Heart left ventricle (tissue), 16 donors: Measurements from ENCODE around the gene RNU5B-1. TPM values are rescaled to one million over a fixed set of nuclear protein-coding genes. Genes with fewer than 3 reads are reported as not detected.
"Not testable (repeated sequence)": the region's sequence is repeated elsewhere in the genome, so short reads cannot be mapped to it uniquely, and the experiment has no call there.

Source experiments
- ATAC-seq, 4 donors: fragments of 200-7000 bp; cut with Tn5 transposase; one replicate each; pipeline ENCODE4 v1.9.1; 2020 to 2022; ENCODE audit warnings: moderate library complexity in 4 of 4, mild to moderate bottlenecking in 3 of 4, moderate number of reproducible peaks in 1 of 4
- DNase-seq, 5 donors: peaks; one replicate each; pipeline ENCODE4 v3.0.0-alpha.2; 2020
- H3K27ac ChIP-seq, 12 donors: fragments of 200-600 bp; sonication (generic) in 4 of 12; one replicate each; pipeline versions ENCODE4 v1.5.0 to v1.8.0; 2016 to 2022; ENCODE audit warnings: mild to moderate bottlenecking in 2 of 12
- H3K27me3 ChIP-seq, 9 donors: fragments of 200-600 bp; sonication (generic) in 2 of 9; one replicate each; pipeline versions ENCODE4 v1.5.1 to v1.8.0; 2016 to 2022; ENCODE audit warnings: mild to moderate bottlenecking in 3 of 9
- H3K36me3 ChIP-seq, 9 donors: fragments of 200-600 bp; sonication (generic) in 2 of 9; one replicate each; pipeline versions ENCODE4 v1.5.0 to v1.8.0; 2018 to 2022; ENCODE audit warnings: mild to moderate bottlenecking in 2 of 9
- H3K4me1 ChIP-seq, 12 donors: fragments of 200-600 bp; sonication (generic) in 4 of 12; one replicate each; pipeline versions ENCODE4 v1.5.0 to v1.8.0; 2016 to 2022; ENCODE audit warnings: mild to moderate bottlenecking in 3 of 12
- H3K4me3 ChIP-seq, 12 donors: fragments of 200-600 bp; sonication (generic) in 4 of 12; one replicate each; pipeline versions ENCODE4 v1.5.0 to v1.8.0; 2017 to 2022; ENCODE audit warnings: mild to moderate bottlenecking in 9 of 12, moderate library complexity in 4 of 12
- H3K9me3 ChIP-seq, 12 donors: fragments of 200-600 bp; sonication (generic) in 4 of 12; one replicate each; pipeline versions ENCODE4 v1.5.0 to v1.8.0; 2016 to 2022; ENCODE audit warnings: mild to moderate bottlenecking in 1 of 12
- CTCF ChIP-seq, 12 donors: fragments of 200-600 bp; sonication (generic) in 4 of 12; IDR thresholded peaks; one replicate each; pipeline versions ENCODE4 v1.5.0 to v1.8.0; 2018 to 2022; ENCODE audit warnings: antibody characterized with exemption in 12 of 12, mild to moderate bottlenecking in 5 of 12
- POLR2A ChIP-seq, 2 donors: fragments of 450-650 bp; IDR thresholded peaks; one replicate each; pipeline ENCODE4 v1.6.1; 2017; ENCODE audit warnings: antibody characterized with exemption in 2 of 2, mild to moderate bottlenecking in 2 of 2, moderate library complexity in 2 of 2
- WGBS, 4 donors: extraction: QIAGEN DNeasy Blood & Tissue Kit in 2 of 4; methylation state at CpG; one replicate each; pipeline versions ENCODE4 v1.1.5 to v1.1.7; 2013 to 2018; 5-methylcytosine and 5-hydroxymethylcytosine counted together
- intact Hi-C, 10 donors: fragments of 100-400 bp; cut with DNase I; formaldehyde crosslinking; loops; one replicate each; pipeline versions ENCODE4 v1.11.1 to v1.14.2; 2022
- polyA plus RNA-seq, 2 donors: library from polyadenylated mRNA; stranded (reverse); fragments of 200-250 nt; gene quantifications; one replicate each; pipeline ENCODE4 v1.2.3, GENCODE V29; 2013
- total RNA-seq, 9 donors: library from RNA; depleted of rRNA in 2 of 9; stranded (reverse); fragments of >200 nt in 2 of 9; fragmentation: NEBNext Ultra II Directional in 3 of 9; extraction: Animal tissue kit (Norgen Biotek cat#: 25700) in 3 of 9; gene quantifications; one replicate each; pipeline versions ENCODE4 v1.1.0 to v1.2.4, GENCODE V29; 2016 to 2023
- donor health status: ischemic (EF 13 %, LVEDD 7.1; RV severe dilation, severe dysfunction).
- donor health status: healthy with polysubstance abuse.
- donor health status: DM: no; HTN: yes; CAD: no.
- donor health status: DM: no; HTN: no; CAD: no.
- donor health status: ischemic (EF 25% LVEDD 6.9; RV normal size, moderate dysfunction).
- donor health status: ischemic (EF 25% LVEDD 5.7; RV mildly dilated, moderate dysfunction).
- donor health status: healthy.
- donor health status: DM: yes; HTN: yes; CAD: no.
- donor health status: ischemic (EF 35%, LVEDD 5.7; RV mildly dilated, moderate dysfunction).
- donor health status: nonischemic (EF 11% LVEDD 7.7; RV severe dilation, severe dysfunction).
- donor health status: DM: yes; HTN: yes; CAD: no.
- donor health status: PGD.
- donor health status: ischemic (EF 29% LVEDD 5.4; RV normal size, mild dysfunction).
- donor health status: nonischemic (EF 23%, LVEDD 6.1; RV moderate dilation, normal function).

The RNU5B-1 gene
- total and polyA plus RNA-seq, 11 donors: 18.6 to 30.4 TPM; not detected in 9

- Histone ChIP-seq H3K9me3 (no peaks in the 10 kb centered on the region), H3K4me1 (no peaks in the 10 kb centered on the region), H3K4me3 (no peak overlapping the region), H3K27me3 (no peaks in the 10 kb centered on the region), H3K36me3 (no peaks in the 10 kb centered on the region), H3K27ac (no peak overlapping the region)
- DNase-seq (no peak), ATAC-seq (no peak)
- WGBS, 4 donors: 85 to 96% (median 87%) methylated on average over 2 of the region's 2 CpGs
- intact Hi-C loops: no loop called here
- no peak for TF ChIP-seq POLR2A (IDR thresholded peaks at IDR 0.05)
Observed at GRCh38 chr15:65344914-65345275, 40.4 kb downstream of the RNU5B-1 start.

- Histone ChIP-seq H3K9me3 (peaks cover 0 to 9% (median 0%) of the 10 kb centered on the region in 12 donors), H3K27me3 (peaks cover 0 to 4% (median 0%) of the 10 kb centered on the region in 9 donors), H3K4me1 (no peaks in the 10 kb centered on the region), H3K4me3 (no peak overlapping the region), H3K36me3 (no peaks in the 10 kb centered on the region), H3K27ac (no peak overlapping the region)
- no peak for DNase-seq
- no peak for ATAC-seq
- intact Hi-C loops: no loop called here
- no peak for TF ChIP-seq POLR2A (IDR thresholded peaks at IDR 0.05)
- no peak for TF ChIP-seq CTCF (IDR thresholded peaks at IDR 0.05)
- 51 to 64% (median 59%) methylated on average over 6 of the region's 6 CpGs for WGBS, 4 donors
Observed at GRCh38 chr15:65346856-65347598, 42.5 kb downstream of the RNU5B-1 start.

GRCh38 chr15:65347756-65348155 lies 43.3 kb downstream of the RNU5B-1 start:
- H3K4me1 ChIP-seq, H3K4me3 ChIP-seq, H3K27me3 ChIP-seq, intact Hi-C loops, H3K27ac ChIP-seq, ATAC-seq, DNase-seq, H3K36me3 ChIP-seq: not testable (repeated sequence)
- WGBS, 4 donors: 89 to 98% (median 90%) methylated on average over 8 of the region's 8 CpGs
- H3K9me3 ChIP-seq: peaks cover 0 to 14% (median 2%) of the 10 kb centered on the region in 12 donors

GRCh38 chr15:65349338-65349737 lies 44.9 kb downstream of the RNU5B-1 start:
- H3K27me3 ChIP-seq: peaks cover 0 to 12% (median 0%) of the 10 kb centered on the region in 9 donors
- H3K4me3 ChIP-seq: no peak overlapping the region
- no peak overlapping the region for H3K27ac ChIP-seq
- no peak for ATAC-seq
- intact Hi-C loops: no loop called here
- no peak for TF ChIP-seq POLR2A (IDR thresholded peaks at IDR 0.05)
- TF ChIP-seq CTCF (IDR thresholded peaks at IDR 0.05): no peak
- H3K36me3 ChIP-seq: no peaks in the 10 kb centered on the region
- peaks cover 0 to 14% (median 2%) of the 10 kb centered on the region in 12 donors for H3K9me3 ChIP-seq
- WGBS, 4 donors: 83 to 90% (median 83%) methylated on average over 8 of the region's 8 CpGs
- H3K4me1 ChIP-seq: no peaks in the 10 kb centered on the region
- DNase-seq: no peak

- Histone ChIP-seq H3K9me3 (peaks cover 0 to 14% (median 2%) of the 10 kb centered on the region in 12 donors), H3K27me3 (peaks cover 0 to 37% (median 8%) of the 10 kb centered on the region in 9 donors)
- 68 to 83% (median 72%) methylated on average over 1 of the region's 1 CpG for WGBS, 4 donors
- H3K4me1 ChIP-seq, intact Hi-C loops, DNase-seq, H3K27ac ChIP-seq, H3K4me3 ChIP-seq, H3K36me3 ChIP-seq, ATAC-seq: not testable (repeated sequence)
Observed at GRCh38 chr15:65351972-65352371, 47.5 kb downstream of the RNU5B-1 start.

Other genes starting within 250 kb of the RNU5B-1 start
- gene RASL12, start 236.7 kb upstream of the RNU5B-1 start, total RNA-seq: 10 to 100 TPM in 7 of 9 donors, 1 to 10 TPM in 2; 8.3 to 35.0 (median 12.2) TPM
- gene RASL12, start 236.7 kb upstream of the RNU5B-1 start, polyA plus RNA-seq: 10 to 100 TPM; 13.3 to 13.7 TPM
- gene KBTBD13, start 227.9 kb upstream of the RNU5B-1 start, total RNA-seq: 10 to 100 TPM in 1 of 9 donors, 1 to 10 TPM in 8; 3.2 to 11.8 (median 4.2) TPM
- 1 to 10 TPM in 1 of 2 donors, under 1 TPM in 1; 0.78 to 9.0 TPM for gene KBTBD13, start 227.9 kb upstream of the RNU5B-1 start, polyA plus RNA-seq
- 1 to 10 TPM in 7 of 9 donors, under 1 TPM in 2; 0.93 to 2.2 (median 1.3) TPM for gene UBAP1L, start 189.5 kb upstream of the RNU5B-1 start, total RNA-seq
- 1 to 10 TPM in 1 of 2 donors, under 1 TPM in 1; 0.51 to 1.8 TPM for gene UBAP1L, start 189.5 kb upstream of the RNU5B-1 start, polyA plus RNA-seq
- 10 to 100 TPM in 8 of 9 donors, 1 to 10 TPM in 1; 9.5 to 21.9 (median 13.9) TPM for gene PDCD7, start 170.9 kb upstream of the RNU5B-1 start, total RNA-seq
- gene PDCD7, start 170.9 kb upstream of the RNU5B-1 start, polyA plus RNA-seq: 10 to 100 TPM; 10.6 to 11.1 TPM
- 10 to 100 TPM; 43.8 to 64.8 (median 57.2) TPM for gene CLPX, start 119.3 kb upstream of the RNU5B-1 start, total RNA-seq
- 10 to 100 TPM; 11.2 to 29.2 TPM for gene CLPX, start 119.3 kb upstream of the RNU5B-1 start, polyA plus RNA-seq
- gene CILP, start 93.2 kb upstream of the RNU5B-1 start, total RNA-seq: 10 to 100 TPM in 6 of 9 donors, 1 to 10 TPM in 3; 6.2 to 58.5 (median 12.3) TPM
- gene CILP, start 93.2 kb upstream of the RNU5B-1 start, polyA plus RNA-seq: 10 to 100 TPM in 1 of 2 donors, under 1 TPM in 1; 0.76 to 12.0 TPM
- gene PARP16, start 17.8 kb upstream of the RNU5B-1 start, total RNA-seq: 1 to 10 TPM; 2.7 to 7.0 (median 4.8) TPM
- 1 to 10 TPM; 3.0 to 4.8 TPM for gene PARP16, start 17.8 kb upstream of the RNU5B-1 start, polyA plus RNA-seq
- not detected for gene RNU5A-1, start 8.6 kb upstream of the RNU5B-1 start, total RNA-seq
- gene RNU5A-1, start 8.6 kb upstream of the RNU5B-1 start, polyA plus RNA-seq: not detected
- gene IGDCC3, start 73.3 kb downstream of the RNU5B-1 start, total RNA-seq: under 1 TPM in 3 of 9 donors, not detected in 6; 0.09 to 0.33 (median 0.22) TPM
- gene IGDCC3, start 73.3 kb downstream of the RNU5B-1 start, polyA plus RNA-seq: under 1 TPM in 1 of 2 donors, not detected in 1; 0.07 TPM
- gene IGDCC4, start 118.3 kb downstream of the RNU5B-1 start, total RNA-seq: 1 to 10 TPM in 4 of 9 donors, under 1 TPM in 5; 0.25 to 2.7 (median 0.75) TPM
- under 1 TPM; 0.22 to 0.80 TPM for gene IGDCC4, start 118.3 kb downstream of the RNU5B-1 start, polyA plus RNA-seq
- 10 to 100 TPM; 34.9 to 44.5 (median 39.5) TPM for gene DPP8, start 213.0 kb downstream of the RNU5B-1 start, total RNA-seq
- 10 to 100 TPM in 1 of 2 donors, 1 to 10 TPM in 1; 10.0 to 22.0 TPM for gene DPP8, start 213.0 kb downstream of the RNU5B-1 start, polyA plus RNA-seq
- 10 to 100 TPM in 4 of 9 donors, 1 to 10 TPM in 5; 6.2 to 16.7 (median 9.8) TPM for gene HACD3, start 225.8 kb downstream of the RNU5B-1 start, total RNA-seq
- gene HACD3, start 225.8 kb downstream of the RNU5B-1 start, polyA plus RNA-seq: 10 to 100 TPM in 1 of 2 donors, 1 to 10 TPM in 1; 3.2 to 11.2 TPM